ENCODE data around the gene CD55. TPM values are rescaled to one million over a fixed set of nuclear protein-coding genes. Genes with fewer than 3 reads are reported as not detected.
"Not testable (repeated sequence)": the region's sequence is repeated elsewhere in the genome, so short reads cannot be mapped to it uniquely, and the experiment has no call there.

Gene CD55
- total and polyA plus RNA-seq, 11 donors, result 28.6 to 149 (median 91.2) TPM

DNA sequence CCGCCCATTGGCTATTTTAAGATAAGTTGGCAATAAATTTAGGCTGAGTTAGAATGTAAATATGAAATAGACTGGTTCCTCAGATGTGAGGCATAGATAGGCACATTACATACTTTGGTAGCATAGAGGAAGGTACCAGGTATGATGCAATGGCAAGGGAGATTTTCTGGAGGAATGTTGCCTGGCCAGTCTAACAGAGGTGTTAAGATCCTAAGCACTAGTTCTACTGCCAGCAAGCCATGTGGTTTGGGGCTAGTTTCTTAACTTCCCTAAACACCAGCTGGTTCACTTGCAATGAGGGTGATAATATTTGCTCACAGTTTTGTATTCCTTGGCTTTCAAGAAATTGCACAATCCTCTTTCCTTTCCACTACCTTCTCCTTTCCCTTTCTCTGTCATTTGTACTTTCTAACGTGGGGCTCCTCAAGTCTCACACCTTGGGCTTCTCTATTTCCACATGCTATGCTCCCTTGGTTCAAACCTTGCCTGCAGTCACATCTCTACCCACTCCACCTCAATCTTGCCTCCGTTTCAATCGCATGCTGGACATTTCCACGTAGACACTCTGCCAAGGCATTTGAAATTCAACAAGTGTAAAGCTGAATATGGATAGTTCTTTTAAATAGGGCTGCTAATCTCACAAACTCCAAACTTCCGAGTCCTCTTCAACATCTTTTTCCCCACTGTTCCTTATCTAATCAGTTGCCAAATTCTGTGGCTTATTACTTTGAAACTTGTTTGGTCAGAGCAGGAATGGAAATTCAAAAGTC lies 4.7 kb upstream of the CD55 start:
- 43 to 51% (median 48%) methylated on average over 6 of the region's 6 CpGs for WGBS, 4 donors
- DNase-seq, result peak in 1 of 5 donors; percentile 42
- no peak overlapping the region for H3K4me3 ChIP-seq
- H3K27me3 ChIP-seq, result no peaks in the 10 kb centered on the region
- no peaks in the 10 kb centered on the region for H3K9me3 ChIP-seq
- ATAC-seq, result peak in 1 of 4 donors; percentile 23
- intact Hi-C loops (cut with DNase I), result loop anchor here in 1 of 10 donors (10.0 kb wide), 1 partner anchor 262 kb away; the partner anchor contains the start of genes PFKFB2 and YOD1
- TF ChIP-seq, protein P1, sequence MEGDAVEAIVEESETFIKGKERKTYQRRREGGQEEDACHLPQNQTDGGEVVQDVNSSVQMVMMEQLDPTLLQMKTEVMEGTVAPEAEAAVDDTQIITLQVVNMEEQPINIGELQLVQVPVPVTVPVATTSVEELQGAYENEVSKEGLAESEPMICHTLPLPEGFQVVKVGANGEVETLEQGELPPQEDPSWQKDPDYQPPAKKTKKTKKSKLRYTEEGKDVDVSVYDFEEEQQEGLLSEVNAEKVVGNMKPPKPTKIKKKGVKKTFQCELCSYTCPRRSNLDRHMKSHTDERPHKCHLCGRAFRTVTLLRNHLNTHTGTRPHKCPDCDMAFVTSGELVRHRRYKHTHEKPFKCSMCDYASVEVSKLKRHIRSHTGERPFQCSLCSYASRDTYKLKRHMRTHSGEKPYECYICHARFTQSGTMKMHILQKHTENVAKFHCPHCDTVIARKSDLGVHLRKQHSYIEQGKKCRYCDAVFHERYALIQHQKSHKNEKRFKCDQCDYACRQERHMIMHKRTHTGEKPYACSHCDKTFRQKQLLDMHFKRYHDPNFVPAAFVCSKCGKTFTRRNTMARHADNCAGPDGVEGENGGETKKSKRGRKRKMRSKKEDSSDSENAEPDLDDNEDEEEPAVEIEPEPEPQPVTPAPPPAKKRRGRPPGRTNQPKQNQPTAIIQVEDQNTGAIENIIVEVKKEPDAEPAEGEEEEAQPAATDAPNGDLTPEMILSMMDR (IDR thresholded peaks at IDR 0.05), result no peak
- TF ChIP-seq POLR2A (IDR thresholded peaks at IDR 0.05), result no peak
- peaks cover 0 to 41% (median 3%) of the 10 kb centered on the region in 12 donors for H3K4me1 ChIP-seq
- peak overlapping the region in 8 of 12 donors; percentile 1 to 98 (median 34) for H3K27ac ChIP-seq
- H3K36me3 ChIP-seq, result no peaks in the 10 kb centered on the region

DNA sequence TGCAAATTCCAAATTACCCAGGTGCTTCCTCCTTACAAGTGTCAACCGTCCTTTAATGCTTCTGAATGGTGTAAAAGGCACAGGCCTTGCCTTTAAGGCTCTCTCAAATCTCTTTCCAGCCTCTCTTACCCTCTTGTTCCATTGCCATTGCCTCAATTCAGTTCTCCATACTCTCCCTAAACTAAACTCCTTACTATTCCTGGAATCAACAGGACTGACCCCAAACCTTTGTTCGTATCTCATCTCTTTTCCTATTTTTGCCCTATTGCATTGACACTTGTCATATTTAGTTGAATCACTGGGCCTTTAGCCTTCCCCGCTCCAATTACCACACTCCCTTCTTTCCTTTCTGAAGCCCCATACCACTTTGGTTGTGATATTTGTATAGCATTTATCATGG lies 3.9 kb upstream of the CD55 start:
- WGBS, 4 donors, result 78 to 88% (median 83%) methylated on average over 3 of the region's 3 CpGs
- no peak for DNase-seq
- ATAC-seq, result no peak
- H3K27ac ChIP-seq, result peak overlapping the region in 8 of 12 donors; percentile 0 to 98 (median 12)
- peaks cover 0 to 44% (median 6%) of the 10 kb centered on the region in 12 donors for H3K4me1 ChIP-seq
- no peaks in the 10 kb centered on the region for H3K27me3 ChIP-seq
- no peak overlapping the region for H3K4me3 ChIP-seq
- H3K36me3 ChIP-seq, result no peaks in the 10 kb centered on the region
- TF ChIP-seq, protein P1 (IDR thresholded peaks at IDR 0.05), result no peak
- TF ChIP-seq POLR2A (IDR thresholded peaks at IDR 0.05), result no peak
- intact Hi-C loops (cut with DNase I), result loop anchor here in 1 of 10 donors (10.0 kb wide), 1 partner anchor 263 kb away; the partner anchor contains the start of genes PFKFB2 and YOD1
- no peaks in the 10 kb centered on the region for H3K9me3 ChIP-seq

DNA sequence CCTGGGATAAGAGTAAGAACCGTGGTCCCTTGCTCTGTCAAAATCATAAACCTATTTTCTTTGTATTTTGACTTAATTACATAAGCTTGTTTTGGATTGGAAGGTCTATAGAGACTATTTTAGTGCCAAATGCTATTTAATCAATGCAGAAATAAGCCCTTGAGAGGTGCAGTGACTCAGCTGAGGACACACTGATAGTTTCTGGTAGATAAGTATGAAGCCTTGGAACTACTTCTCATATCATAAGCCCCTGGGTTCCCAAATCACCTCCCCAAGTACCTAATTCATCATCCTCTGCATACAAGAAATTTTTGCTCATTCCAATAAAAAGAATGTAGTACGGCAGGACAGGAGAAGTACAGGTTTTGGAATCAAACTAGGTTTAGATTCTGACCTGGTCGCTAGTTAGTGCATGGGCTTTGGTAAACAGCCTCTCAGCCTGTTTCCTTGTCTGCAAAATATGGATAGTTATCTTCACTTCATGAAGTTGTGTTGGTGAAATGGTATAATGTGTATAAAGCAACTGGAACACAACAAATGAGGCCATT lies 3.3 kb upstream of the CD55 start:
- Histone ChIP-seq H3K4me3 (no peak overlapping the region), H3K36me3 (no peaks in the 10 kb centered on the region), H3K27ac (peak overlapping the region in 7 of 12 donors; percentile 8 to 98 (median 26)), H3K9me3 (no peaks in the 10 kb centered on the region), H3K4me1 (peaks cover 0 to 50% (median 9%) of the 10 kb centered on the region in 12 donors), H3K27me3 (no peaks in the 10 kb centered on the region)
- intact Hi-C loops (cut with DNase I), result loop anchor here in 1 of 10 donors (10.0 kb wide), 1 partner anchor 263 kb away; the partner anchor contains the start of genes PFKFB2 and YOD1
- no peak for DNase-seq
- TF ChIP-seq, protein P1 (IDR thresholded peaks at IDR 0.05), result no peak
- TF ChIP-seq POLR2A (IDR thresholded peaks at IDR 0.05), result no peak
- WGBS, 4 donors, result 83 to 89% (median 85%) methylated on average over 3 of the region's 3 CpGs
- ATAC-seq, result no peak

DNA sequence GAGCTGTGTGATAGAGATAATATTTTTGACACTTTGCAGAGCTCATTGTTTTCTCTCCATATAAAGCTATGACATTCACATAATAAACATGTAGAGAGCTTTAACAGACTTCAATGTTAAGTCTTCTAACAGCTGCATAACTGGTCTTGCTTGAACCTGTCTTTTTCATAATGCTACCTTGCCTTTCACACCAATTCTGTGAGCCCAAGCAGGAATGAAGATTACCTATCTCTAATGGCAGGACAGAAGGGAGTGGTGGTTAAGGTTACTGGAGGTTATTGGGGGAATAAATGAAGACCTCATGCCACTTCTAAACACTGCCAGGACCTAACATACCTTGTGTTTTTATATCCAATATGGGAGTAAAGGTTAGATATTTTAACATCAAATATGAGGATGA lies 2.3 kb upstream of the CD55 start:
- no peak for TF ChIP-seq POLR2A (IDR thresholded peaks at IDR 0.05)
- TF ChIP-seq, protein P1 (IDR thresholded peaks at IDR 0.05), result no peak
- DNase-seq (no peak), ATAC-seq (no peak)
- intact Hi-C loops (cut with DNase I), result loop anchor here in 1 of 10 donors (10.0 kb wide), 1 partner anchor 264 kb away; the partner anchor contains the start of genes PFKFB2 and YOD1
- peaks cover 0 to 9% (median 6%) of the 10 kb centered on the region in 9 donors for H3K36me3 ChIP-seq
- peak overlapping the region in 9 of 12 donors; percentile 13 to 98 (median 27) for H3K27ac ChIP-seq
- H3K4me1 ChIP-seq, result peaks cover 0 to 61% (median 12%) of the 10 kb centered on the region in 12 donors
- no peak overlapping the region for H3K4me3 ChIP-seq
- H3K9me3 ChIP-seq, result no peaks in the 10 kb centered on the region
- no peaks in the 10 kb centered on the region for H3K27me3 ChIP-seq

DNA sequence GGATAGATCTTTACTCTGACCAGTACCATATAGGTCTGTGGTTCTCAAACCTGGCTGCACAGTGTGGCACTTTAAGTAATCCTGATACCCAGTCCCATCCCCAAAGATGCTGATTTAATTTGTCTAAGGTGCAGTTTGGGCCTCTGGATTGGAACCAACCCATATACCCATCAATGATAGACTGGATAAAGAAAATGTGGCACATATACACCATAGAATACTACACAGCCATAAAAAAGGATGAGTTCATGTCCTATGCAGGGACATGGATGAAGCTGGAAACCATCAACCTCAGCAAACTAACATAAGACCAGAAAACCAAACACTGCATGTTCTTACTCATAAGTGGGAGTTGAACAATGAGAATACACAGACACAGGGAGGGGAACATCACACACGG lies 1.4 kb upstream of the CD55 start:
- H3K27me3 ChIP-seq, ATAC-seq, H3K4me3 ChIP-seq, DNase-seq, H3K9me3 ChIP-seq: not testable (repeated sequence)
- Histone ChIP-seq H3K36me3 (peaks cover 0 to 18% (median 11%) of the 10 kb centered on the region in 9 donors), H3K4me1 (peaks cover 0 to 68% (median 12%) of the 10 kb centered on the region in 12 donors), H3K27ac (peak overlapping the region in 7 of 12 donors; percentile 27 to 98 (median 97))
- intact Hi-C loops (cut with DNase I), result loop anchor here in 2 of 10 donors (5.0 to 10.0 kb wide), 4 partner anchors 85 to 238 kb away; partner anchors contain the start of gene C4BPB (in 1 of the 2)
- 11 to 33% (median 28%) methylated on average over 1 of the region's 1 CpG for WGBS, 4 donors
